WTC11 (cell line): ENCODE data around the gene MAP4K1.

Experiments
- TP53 ChIP-seq: sonication (generic); formaldehyde crosslinking; IDR thresholded peaks from 2 replicates; pipeline ENCODE4 v1.8.1; 2023; ENCODE audit warnings: mild to moderate bottlenecking, missing genetic modification reagents
- TF ChIP-seq, protein P1 (sequence below): sonication (generic); formaldehyde crosslinking; IDR thresholded peaks from 2 replicates; pipeline ENCODE4 v1.8.0; 2023; ENCODE audit warnings: missing genetic modification reagents
- TF ChIP-seq, protein P2 (sequence below): fragments of 200-600 bp; IDR thresholded peaks from 2 replicates; pipeline ENCODE4 v1.8.0; 2022; ENCODE audit warnings: antibody characterized with exemption

DNA sequence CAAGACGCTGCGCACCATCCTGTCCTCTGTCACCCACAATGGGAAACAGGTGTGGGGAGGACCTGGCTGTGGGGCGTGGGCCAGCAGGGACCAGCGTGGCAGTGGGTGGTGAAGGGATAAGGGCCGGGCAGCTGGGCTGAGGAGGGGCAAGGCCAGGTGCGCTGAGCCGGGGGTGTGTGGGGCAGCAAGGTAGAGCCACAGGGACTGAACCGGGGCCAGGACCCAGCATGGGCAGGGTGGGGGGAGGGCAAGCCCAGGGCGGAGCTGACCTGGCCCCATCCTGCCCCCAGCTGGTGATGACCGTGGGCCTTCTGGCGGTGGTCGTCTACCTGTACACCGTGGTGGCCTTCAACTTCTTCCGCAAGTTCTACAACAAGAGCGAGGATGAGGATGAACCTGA is 37.7 kb downstream of the MAP4K1 start:
- TF ChIP-seq TP53 (CRISPR knock-in tag), result no peak
- TF ChIP-seq, protein P1, sequence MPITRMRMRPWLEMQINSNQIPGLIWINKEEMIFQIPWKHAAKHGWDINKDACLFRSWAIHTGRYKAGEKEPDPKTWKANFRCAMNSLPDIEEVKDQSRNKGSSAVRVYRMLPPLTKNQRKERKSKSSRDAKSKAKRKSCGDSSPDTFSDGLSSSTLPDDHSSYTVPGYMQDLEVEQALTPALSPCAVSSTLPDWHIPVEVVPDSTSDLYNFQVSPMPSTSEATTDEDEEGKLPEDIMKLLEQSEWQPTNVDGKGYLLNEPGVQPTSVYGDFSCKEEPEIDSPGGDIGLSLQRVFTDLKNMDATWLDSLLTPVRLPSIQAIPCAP (CRISPR knock-in tag), result no peak
- TF ChIP-seq, protein P2, sequence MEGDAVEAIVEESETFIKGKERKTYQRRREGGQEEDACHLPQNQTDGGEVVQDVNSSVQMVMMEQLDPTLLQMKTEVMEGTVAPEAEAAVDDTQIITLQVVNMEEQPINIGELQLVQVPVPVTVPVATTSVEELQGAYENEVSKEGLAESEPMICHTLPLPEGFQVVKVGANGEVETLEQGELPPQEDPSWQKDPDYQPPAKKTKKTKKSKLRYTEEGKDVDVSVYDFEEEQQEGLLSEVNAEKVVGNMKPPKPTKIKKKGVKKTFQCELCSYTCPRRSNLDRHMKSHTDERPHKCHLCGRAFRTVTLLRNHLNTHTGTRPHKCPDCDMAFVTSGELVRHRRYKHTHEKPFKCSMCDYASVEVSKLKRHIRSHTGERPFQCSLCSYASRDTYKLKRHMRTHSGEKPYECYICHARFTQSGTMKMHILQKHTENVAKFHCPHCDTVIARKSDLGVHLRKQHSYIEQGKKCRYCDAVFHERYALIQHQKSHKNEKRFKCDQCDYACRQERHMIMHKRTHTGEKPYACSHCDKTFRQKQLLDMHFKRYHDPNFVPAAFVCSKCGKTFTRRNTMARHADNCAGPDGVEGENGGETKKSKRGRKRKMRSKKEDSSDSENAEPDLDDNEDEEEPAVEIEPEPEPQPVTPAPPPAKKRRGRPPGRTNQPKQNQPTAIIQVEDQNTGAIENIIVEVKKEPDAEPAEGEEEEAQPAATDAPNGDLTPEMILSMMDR, result no peak
